VCaP (cell line): ENCODE results near the gene PTP4A2.
"Not testable (repeated sequence)": the region's sequence is repeated elsewhere in the genome, so short reads cannot be mapped to it uniquely, and the experiment has no call there.

Experiments used
- H3K27ac ChIP-seq: fragments of 450-650 bp; 2 replicates; pipeline ENCODE4 v1.5.1; 2017
- TF ChIP-seq, protein P1 (sequence below): fragments of 450-650 bp; conservative IDR thresholded peaks from 2 replicates; pipeline ENCODE4 v1.5.1; 2017; ENCODE audit warnings: mild to moderate bottlenecking, moderate library complexity

The PTP4A2 gene

DNA sequence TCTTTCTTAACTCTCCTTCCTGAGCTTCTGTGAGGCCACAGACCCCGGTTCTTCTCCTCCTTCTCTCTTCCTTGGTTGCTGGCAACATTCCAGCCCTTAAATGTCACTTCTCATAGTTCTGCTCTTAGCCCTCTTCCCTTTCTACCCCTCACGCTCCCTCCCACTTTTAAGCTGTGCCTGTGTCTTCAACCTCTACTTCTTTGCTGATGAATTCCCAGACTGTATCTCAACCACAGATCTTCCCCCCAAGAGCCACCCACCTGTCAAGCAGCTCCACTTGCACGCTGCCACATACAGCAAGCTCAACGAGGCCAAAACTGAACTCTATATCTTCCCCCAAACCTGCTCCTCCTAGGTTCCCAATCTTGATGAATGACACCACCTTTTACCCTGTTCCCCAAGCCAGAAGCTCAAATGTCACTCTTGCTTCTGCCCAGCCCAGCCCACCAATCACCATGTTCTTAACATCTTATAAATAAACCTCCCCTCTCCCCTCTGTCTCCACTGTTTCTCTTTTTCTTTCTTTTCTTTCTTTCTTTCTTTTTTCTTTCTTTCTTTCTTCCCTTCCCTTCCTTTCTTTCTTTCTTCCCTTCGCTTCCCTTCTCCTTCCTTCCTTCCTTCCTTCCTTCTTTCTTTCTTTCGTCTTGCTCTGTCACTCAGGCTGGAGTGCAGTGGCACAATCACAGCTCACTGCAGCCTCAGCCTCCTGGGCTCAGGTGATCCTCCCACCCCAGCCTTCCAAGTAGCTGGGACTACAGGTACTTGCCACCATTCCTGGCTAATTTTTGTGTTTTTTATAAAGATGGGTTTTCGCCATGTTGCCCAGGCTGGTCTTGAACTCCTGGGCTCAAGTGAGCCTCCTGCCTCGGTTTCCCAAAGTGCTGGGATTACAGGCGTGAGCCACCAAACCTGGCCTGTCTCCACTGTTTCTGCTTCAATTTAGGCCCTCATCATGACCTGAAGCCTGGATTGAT, 19.8 kb upstream of the PTP4A2 start:
- no peak overlapping the region for H3K27ac ChIP-seq
- TF ChIP-seq, protein P1, sequence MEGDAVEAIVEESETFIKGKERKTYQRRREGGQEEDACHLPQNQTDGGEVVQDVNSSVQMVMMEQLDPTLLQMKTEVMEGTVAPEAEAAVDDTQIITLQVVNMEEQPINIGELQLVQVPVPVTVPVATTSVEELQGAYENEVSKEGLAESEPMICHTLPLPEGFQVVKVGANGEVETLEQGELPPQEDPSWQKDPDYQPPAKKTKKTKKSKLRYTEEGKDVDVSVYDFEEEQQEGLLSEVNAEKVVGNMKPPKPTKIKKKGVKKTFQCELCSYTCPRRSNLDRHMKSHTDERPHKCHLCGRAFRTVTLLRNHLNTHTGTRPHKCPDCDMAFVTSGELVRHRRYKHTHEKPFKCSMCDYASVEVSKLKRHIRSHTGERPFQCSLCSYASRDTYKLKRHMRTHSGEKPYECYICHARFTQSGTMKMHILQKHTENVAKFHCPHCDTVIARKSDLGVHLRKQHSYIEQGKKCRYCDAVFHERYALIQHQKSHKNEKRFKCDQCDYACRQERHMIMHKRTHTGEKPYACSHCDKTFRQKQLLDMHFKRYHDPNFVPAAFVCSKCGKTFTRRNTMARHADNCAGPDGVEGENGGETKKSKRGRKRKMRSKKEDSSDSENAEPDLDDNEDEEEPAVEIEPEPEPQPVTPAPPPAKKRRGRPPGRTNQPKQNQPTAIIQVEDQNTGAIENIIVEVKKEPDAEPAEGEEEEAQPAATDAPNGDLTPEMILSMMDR, result no peak

DNA sequence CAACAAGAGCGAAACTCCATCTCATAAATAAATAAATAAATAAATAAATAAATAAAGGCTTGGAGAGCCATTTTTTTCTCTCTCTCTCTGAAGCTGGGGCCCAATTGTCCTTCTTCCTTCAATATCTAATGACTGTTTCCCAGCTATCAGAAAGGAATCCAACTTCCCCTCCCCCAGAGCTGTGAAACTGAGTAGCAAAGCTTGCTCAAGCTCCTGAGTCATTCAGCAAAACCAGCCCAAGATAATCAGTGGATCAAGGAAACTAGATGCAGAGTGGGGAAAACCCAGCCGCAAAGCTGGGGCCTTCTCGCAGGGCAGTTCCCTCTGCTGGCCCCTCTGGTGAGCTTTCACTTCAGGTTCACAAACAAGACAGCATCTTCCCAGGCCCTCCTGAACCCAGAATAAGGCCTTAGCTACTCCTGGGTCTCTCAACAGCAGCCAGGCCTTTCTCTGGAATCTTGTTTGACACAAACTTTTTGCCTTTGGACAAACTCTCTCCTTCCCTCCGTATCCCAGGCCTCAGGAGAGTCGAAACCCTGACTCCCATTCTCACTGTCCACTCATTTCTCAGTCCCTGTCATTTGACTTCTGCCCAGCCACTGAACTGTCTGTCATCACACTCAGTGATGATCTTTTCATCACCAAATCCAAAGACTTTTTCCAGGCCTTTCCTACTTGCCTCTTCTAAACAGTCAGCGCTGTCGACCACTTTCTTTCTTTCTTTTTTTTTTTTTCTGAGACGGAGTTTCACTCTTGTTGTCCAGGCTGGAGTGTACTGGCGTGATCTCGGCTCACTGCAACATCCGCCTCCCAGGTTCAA, 18.0 kb upstream of the PTP4A2 start:
- no peak overlapping the region for H3K27ac ChIP-seq

DNA sequence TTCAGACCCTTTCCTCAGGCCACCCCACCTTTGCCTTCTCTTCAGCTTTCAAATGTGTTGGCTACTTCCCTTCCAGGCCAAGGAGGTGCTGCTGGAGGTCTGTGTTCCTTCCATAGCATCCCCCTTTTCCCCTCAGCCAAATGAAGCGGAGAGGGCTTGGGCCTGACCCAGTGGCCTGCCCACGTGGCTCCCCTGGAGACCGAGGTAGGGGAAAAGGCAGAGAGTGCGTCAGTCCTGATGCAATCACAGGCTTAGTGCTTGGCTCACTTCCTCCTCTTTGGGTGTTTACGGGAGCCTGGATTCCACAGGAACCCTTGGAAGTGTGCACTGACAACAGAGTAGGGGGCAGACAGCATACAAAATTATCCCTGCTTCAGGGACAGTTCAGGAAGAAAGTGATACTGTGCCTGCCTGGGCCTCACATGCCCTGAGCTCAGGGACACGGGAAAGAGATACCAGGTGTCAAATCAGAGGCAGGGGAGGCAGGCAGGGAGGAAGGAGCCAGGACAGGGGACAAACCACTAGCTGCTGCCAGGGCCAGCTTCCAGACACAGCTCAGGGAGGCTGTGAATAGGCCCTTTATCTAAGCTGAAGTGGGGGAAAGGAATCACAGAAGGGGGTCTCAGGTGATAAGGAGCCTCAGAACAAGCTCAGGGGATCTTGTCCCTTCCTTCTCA, 16.6 kb upstream of the PTP4A2 start:
- no peak overlapping the region for H3K27ac ChIP-seq
- TF ChIP-seq, protein P1, result no peak

More for the DNA sequence above, 18.0 kb upstream of the PTP4A2 start:
- TF ChIP-seq, protein P1, result no peak

DNA sequence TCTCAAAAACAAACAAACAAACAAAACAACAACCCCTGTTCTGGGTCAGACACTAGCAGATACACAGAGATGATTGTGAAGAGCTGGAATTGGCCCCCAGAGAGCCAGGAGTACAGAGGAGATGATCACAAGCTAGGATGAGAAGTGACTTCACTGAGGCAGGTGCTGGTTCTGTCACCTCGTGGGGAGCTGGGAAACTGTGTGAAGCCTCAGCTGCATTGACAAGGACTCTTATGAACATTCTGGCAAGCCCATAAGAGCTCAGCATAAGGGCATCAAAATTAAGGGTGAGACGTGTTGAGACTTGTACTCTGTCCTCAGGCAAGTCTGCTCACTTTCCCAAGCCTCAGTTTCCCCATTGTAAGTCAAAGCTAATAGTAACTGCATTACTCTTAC, 14.7 kb upstream of the PTP4A2 start:
- no peak overlapping the region for H3K27ac ChIP-seq
- TF ChIP-seq, protein P1, result no peak

DNA sequence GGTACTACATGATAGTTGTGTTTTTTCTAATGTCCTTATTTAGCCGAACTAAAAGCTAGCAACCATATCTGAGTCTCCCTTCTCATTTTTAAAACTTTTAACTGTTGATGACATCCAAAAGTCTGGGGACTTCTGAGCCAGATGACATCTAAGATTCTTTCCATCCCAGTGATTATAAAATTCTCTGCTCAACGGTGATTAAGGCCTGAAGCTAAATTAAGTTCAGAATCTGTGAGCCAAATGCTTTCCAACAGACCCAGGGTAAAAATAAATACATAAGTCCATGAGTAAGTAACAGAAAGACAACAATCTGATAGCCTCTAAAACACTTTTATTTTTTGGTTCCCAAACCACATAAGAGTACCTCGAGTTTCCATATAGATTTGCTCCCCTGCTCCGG, 13.1 kb upstream of the PTP4A2 start:
- H3K27ac ChIP-seq, result no peak overlapping the region
- TF ChIP-seq, protein P1, result no peak

DNA sequence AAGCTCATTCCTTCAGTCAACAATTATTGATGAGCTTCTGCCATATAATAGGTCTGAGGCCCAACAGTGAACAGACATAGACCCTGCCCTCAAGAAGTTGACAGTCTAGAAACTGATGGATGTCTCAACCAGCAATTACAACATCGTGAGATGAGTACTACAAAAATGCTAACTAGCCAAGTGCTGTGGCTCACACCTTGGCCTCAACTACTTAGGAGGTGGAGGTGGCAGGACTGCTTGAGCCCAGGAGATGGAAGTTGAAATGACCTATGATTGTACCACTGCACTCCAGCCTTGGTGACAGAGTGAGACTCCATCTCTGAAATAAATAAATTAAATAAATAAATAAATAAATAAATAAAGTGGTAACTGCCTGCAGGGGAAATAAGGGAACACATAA, 11.7 kb upstream of the PTP4A2 start:
- H3K27ac ChIP-seq, result no peak overlapping the region
- TF ChIP-seq, protein P1, result no peak

DNA sequence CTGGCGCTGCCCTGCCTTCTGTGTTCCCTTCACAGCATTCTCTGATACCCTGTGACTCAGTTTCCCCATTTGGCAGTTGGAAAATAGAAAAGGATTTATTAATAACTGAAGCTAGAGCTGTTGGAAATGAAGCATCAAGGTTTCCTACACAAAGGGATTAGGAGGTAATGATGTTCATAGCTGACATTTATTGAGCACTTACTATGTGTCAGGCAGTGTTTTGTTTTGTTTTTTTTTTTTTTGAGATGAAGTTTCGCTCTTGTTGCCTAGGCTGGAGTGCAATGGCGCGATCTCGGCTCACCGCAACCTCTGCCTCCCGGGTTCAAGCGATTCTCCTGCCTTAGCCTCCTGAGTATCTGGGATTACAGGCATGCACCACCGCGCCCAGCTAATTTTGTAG, 7.5 kb upstream of the PTP4A2 start:
- H3K27ac ChIP-seq, result not testable (repeated sequence)
